Measurements from ENCODE around the gene PAX5.

PAX5 gene

GRCh38 chr9:36902861-36903524 lies 131.1 kb downstream of the PAX5 start:
- Histone ChIP-seq H3K27ac (ENCODE audit: low read depth, low read length) (no peak overlapping the region), H3K4me3 (ENCODE audit: low read length) (no peak overlapping the region), H3K9ac (ENCODE audit: low read length) (no peak overlapping the region), H3K27me3 (ENCODE audit: control insufficient read depth, insufficient read depth, low read length) (peaks cover 2% of the 10 kb centered on the region), H3K36me3 (ENCODE audit: control insufficient read depth, insufficient read depth, low read length) (no peaks in the 10 kb centered on the region), H3K4me1 (ENCODE audit: control insufficient read depth, insufficient read depth, low read length) (no peaks in the 10 kb centered on the region)

- H3K4me3 ChIP-seq (ENCODE audit: low read length): no peak overlapping the region
- H3K27ac ChIP-seq (ENCODE audit: low read depth, low read length): no peak overlapping the region
- no peak overlapping the region for H3K9ac ChIP-seq (ENCODE audit: low read length)
- no peaks in the 10 kb centered on the region for H3K4me1 ChIP-seq (ENCODE audit: control insufficient read depth, insufficient read depth, low read length)
- no peaks in the 10 kb centered on the region for H3K36me3 ChIP-seq (ENCODE audit: control insufficient read depth, insufficient read depth, low read length)
- H3K27me3 ChIP-seq (ENCODE audit: control insufficient read depth, insufficient read depth, low read length): peaks cover under 1% of the 10 kb centered on the region
These were observed 131.9 kb downstream of the PAX5 start for GRCh38 chr9:36902080-36902716.

- Histone ChIP-seq H3K27me3 (ENCODE audit: control insufficient read depth, insufficient read depth, low read length) (no peaks in the 10 kb centered on the region), H3K4me3 (ENCODE audit: low read length) (no peak overlapping the region), H3K4me1 (ENCODE audit: control insufficient read depth, insufficient read depth, low read length) (no peaks in the 10 kb centered on the region), H3K27ac (ENCODE audit: low read depth, low read length) (no peak overlapping the region), H3K36me3 (ENCODE audit: control insufficient read depth, insufficient read depth, low read length) (no peaks in the 10 kb centered on the region), H3K9ac (ENCODE audit: low read length) (no peak overlapping the region)
These were observed 132.5 kb downstream of the PAX5 start for GRCh38 chr9:36901528-36901927.

- no peak overlapping the region for H3K9ac ChIP-seq (ENCODE audit: low read length)
- no peaks in the 10 kb centered on the region for H3K27me3 ChIP-seq (ENCODE audit: control insufficient read depth, insufficient read depth, low read length)
- no peak overlapping the region for H3K27ac ChIP-seq (ENCODE audit: low read depth, low read length)
- H3K4me3 ChIP-seq (ENCODE audit: low read length): no peak overlapping the region
- H3K36me3 ChIP-seq (ENCODE audit: control insufficient read depth, insufficient read depth, low read length): no peaks in the 10 kb centered on the region
- H3K4me1 ChIP-seq (ENCODE audit: control insufficient read depth, insufficient read depth, low read length): no peaks in the 10 kb centered on the region
These were observed 133.2 kb downstream of the PAX5 start for GRCh38 chr9:36900856-36901220.

GRCh38 chr9:36900136-36900855 lies 133.8 kb downstream of the PAX5 start:
- no peaks in the 10 kb centered on the region for H3K27me3 ChIP-seq (ENCODE audit: control insufficient read depth, insufficient read depth, low read length)

GRCh38 chr9:36899406-36899805 lies 134.7 kb downstream of the PAX5 start:
- Histone ChIP-seq H3K36me3 (ENCODE audit: control insufficient read depth, insufficient read depth, low read length) (no peaks in the 10 kb centered on the region), H3K27ac (ENCODE audit: low read depth, low read length) (no peak overlapping the region), H3K27me3 (ENCODE audit: control insufficient read depth, insufficient read depth, low read length) (no peaks in the 10 kb centered on the region), H3K4me3 (ENCODE audit: low read length) (no peak overlapping the region), H3K9ac (ENCODE audit: low read length) (no peak overlapping the region), H3K4me1 (ENCODE audit: control insufficient read depth, insufficient read depth, low read length) (no peaks in the 10 kb centered on the region)

More at GRCh38 chr9:36900136-36900855, 133.8 kb downstream of the PAX5 start:
- no peak overlapping the region for H3K27ac ChIP-seq (ENCODE audit: low read depth, low read length)
- H3K4me3 ChIP-seq (ENCODE audit: low read length): no peak overlapping the region
- H3K36me3 ChIP-seq (ENCODE audit: control insufficient read depth, insufficient read depth, low read length): no peaks in the 10 kb centered on the region
- no peak overlapping the region for H3K9ac ChIP-seq (ENCODE audit: low read length)
- no peaks in the 10 kb centered on the region for H3K4me1 ChIP-seq (ENCODE audit: control insufficient read depth, insufficient read depth, low read length)

- H3K36me3 ChIP-seq (ENCODE audit: control insufficient read depth, insufficient read depth, low read length): no peaks in the 10 kb centered on the region
- no peaks in the 10 kb centered on the region for H3K4me1 ChIP-seq (ENCODE audit: control insufficient read depth, insufficient read depth, low read length)
- no peak overlapping the region for H3K9ac ChIP-seq (ENCODE audit: low read length)
- H3K27ac ChIP-seq (ENCODE audit: low read depth, low read length): no peak overlapping the region
- no peaks in the 10 kb centered on the region for H3K27me3 ChIP-seq (ENCODE audit: control insufficient read depth, insufficient read depth, low read length)
- H3K4me3 ChIP-seq (ENCODE audit: low read length): no peak overlapping the region
These were observed 135.5 kb downstream of the PAX5 start for GRCh38 chr9:36898431-36899020.

- H3K36me3 ChIP-seq (ENCODE audit: control insufficient read depth, insufficient read depth, low read length): no peaks in the 10 kb centered on the region
- no peaks in the 10 kb centered on the region for H3K4me1 ChIP-seq (ENCODE audit: control insufficient read depth, insufficient read depth, low read length)
- no peak overlapping the region for H3K9ac ChIP-seq (ENCODE audit: low read length)
- H3K27ac ChIP-seq (ENCODE audit: low read depth, low read length): no peak overlapping the region
- H3K4me3 ChIP-seq (ENCODE audit: low read length): no peak overlapping the region
- H3K27me3 ChIP-seq (ENCODE audit: control insufficient read depth, insufficient read depth, low read length): no peaks in the 10 kb centered on the region
These were observed 136.6 kb downstream of the PAX5 start for GRCh38 chr9:36897478-36897877.

- Histone ChIP-seq H3K4me3 (ENCODE audit: low read length) (no peak overlapping the region), H3K4me1 (ENCODE audit: control insufficient read depth, insufficient read depth, low read length) (no peaks in the 10 kb centered on the region), H3K9ac (ENCODE audit: low read length) (no peak overlapping the region), H3K36me3 (ENCODE audit: control insufficient read depth, insufficient read depth, low read length) (no peaks in the 10 kb centered on the region), H3K27ac (ENCODE audit: low read depth, low read length) (no peak overlapping the region), H3K27me3 (ENCODE audit: control insufficient read depth, insufficient read depth, low read length) (no peaks in the 10 kb centered on the region)
These were observed 137.0 kb downstream of the PAX5 start for GRCh38 chr9:36897019-36897418.

- Histone ChIP-seq H3K27me3 (ENCODE audit: control insufficient read depth, insufficient read depth, low read length) (no peaks in the 10 kb centered on the region), H3K27ac (ENCODE audit: low read depth, low read length) (no peak overlapping the region), H3K36me3 (ENCODE audit: control insufficient read depth, insufficient read depth, low read length) (no peaks in the 10 kb centered on the region), H3K4me1 (ENCODE audit: control insufficient read depth, insufficient read depth, low read length) (no peaks in the 10 kb centered on the region), H3K9ac (ENCODE audit: low read length) (no peak overlapping the region), H3K4me3 (ENCODE audit: low read length) (no peak overlapping the region)
These were observed 137.8 kb downstream of the PAX5 start for GRCh38 chr9:36896296-36896695.

GRCh38 chr9:36895744-36896260 lies 138.3 kb downstream of the PAX5 start:
- Histone ChIP-seq H3K27ac (ENCODE audit: low read depth, low read length) (no peak overlapping the region), H3K9ac (ENCODE audit: low read length) (no peak overlapping the region), H3K4me3 (ENCODE audit: low read length) (no peak overlapping the region), H3K4me1 (ENCODE audit: control insufficient read depth, insufficient read depth, low read length) (no peaks in the 10 kb centered on the region), H3K36me3 (ENCODE audit: control insufficient read depth, insufficient read depth, low read length) (no peaks in the 10 kb centered on the region), H3K27me3 (ENCODE audit: control insufficient read depth, insufficient read depth, low read length) (no peaks in the 10 kb centered on the region)

GRCh38 chr9:36894695-36895310 lies 139.3 kb downstream of the PAX5 start:
- Histone ChIP-seq H3K4me3 (ENCODE audit: low read length) (no peak overlapping the region), H3K4me1 (ENCODE audit: control insufficient read depth, insufficient read depth, low read length) (no peaks in the 10 kb centered on the region), H3K9ac (ENCODE audit: low read length) (no peak overlapping the region), H3K27ac (ENCODE audit: low read depth, low read length) (no peak overlapping the region), H3K27me3 (ENCODE audit: control insufficient read depth, insufficient read depth, low read length) (no peaks in the 10 kb centered on the region), H3K36me3 (ENCODE audit: control insufficient read depth, insufficient read depth, low read length) (no peaks in the 10 kb centered on the region)

Data from rectal smooth muscle tissue (tissue), 1 donor.